H1 (cell line): Measurements from ENCODE around the gene FREM1. TPM values are rescaled to one million over a fixed set of nuclear protein-coding genes. Genes with fewer than 3 reads are reported as not detected.

ENCODE experiments used
- CTCF ChIA-PET: fragments of 300-600 bp; sonication (Branson Sonifier 250); formaldehyde crosslinking; loops from one replicate; lab custom pipeline; 2021; ENCODE audit not compliant: partially characterized antibody; lab: Charles Lee
- POLR2A ChIA-PET: fragments of 300-600 bp; sonication (Branson Sonifier 250); formaldehyde crosslinking; loops from one replicate; lab custom pipeline; 2021; ENCODE audit warnings: inconsistent platforms; ENCODE audit not compliant: partially characterized antibody; lab: Charles Lee
- DNase-seq, 2 experiments: peaks; one replicate each; pipeline versions ENCODE4 v3.0.0 to v3.0.0-alpha.2; 2010 to 2022; ENCODE audit warnings: low spot score in 2 of 2, low read depth in 1 of 2, mixed read lengths in 1 of 2
- FAIRE-seq: peaks from 2 replicates; lab custom pipeline; 2011; peaks lifted over from hg19 to GRCh38; lab: Jason Lieb, UNC
- H2AFZ ChIP-seq: 2 replicates; pipeline ENCODE4 v1.8.1; 2012; ENCODE audit warnings: low read length, inconsistent platforms
- H2AK5ac ChIP-seq: 2 replicates; pipeline ENCODE4 v1.6.1; 2013; ENCODE audit warnings: low read depth, low read length
- H2BK120ac ChIP-seq: replicated peaks from 2 replicates; pipeline ENCODE3; 2013; ENCODE audit warnings: low read depth, low read length, inconsistent platforms
- H2BK12ac ChIP-seq: 2 replicates; pipeline ENCODE4 v1.6.1; 2013; ENCODE audit warnings: low read depth, low read length
- H2BK15ac ChIP-seq: 2 replicates; pipeline ENCODE4 v1.6.1; 2013; ENCODE audit warnings: low read length
- H2BK20ac ChIP-seq: 2 replicates; pipeline ENCODE4 v1.6.1; 2013; ENCODE audit warnings: low read length
- H2BK5ac ChIP-seq: 2 replicates; pipeline ENCODE4 v1.6.1; 2013; ENCODE audit warnings: low read depth, low read length
- H3K14ac ChIP-seq: 2 replicates; pipeline ENCODE4 v1.6.1; 2013; ENCODE audit warnings: inconsistent platforms; ENCODE audit not compliant: insufficient read length
- H3K18ac ChIP-seq: 2 replicates; pipeline ENCODE4 v1.6.1; 2013; ENCODE audit warnings: low read length; ENCODE audit errors: extremely low read depth
- H3K23ac ChIP-seq: 2 replicates; pipeline ENCODE4 v1.6.1; 2013; ENCODE audit warnings: inconsistent platforms; ENCODE audit not compliant: insufficient read length
- H3K23me2 ChIP-seq: 2 replicates; pipeline ENCODE4 v1.6.1; 2013; ENCODE audit warnings: low read depth, low read length
- H3K27ac ChIP-seq: 2 replicates; pipeline ENCODE4 v1.6.1; 2011; ENCODE audit warnings: low read depth, low read length, inconsistent platforms
- H3K27me3 ChIP-seq, 4 experiments: replicated peaks in 1 of 4; 1 replicate in 1 of 4; 2 replicates in 3 of 4; pipeline versions ENCODE4 v1.6.1 to v1.8.1; 2011 to 2013; ENCODE audit warnings: low read length in 3 of 4, mild to moderate bottlenecking in 3 of 4, inconsistent platforms in 2 of 4, mixed read lengths in 2 of 4, moderate library complexity in 1 of 4; ENCODE audit not compliant: control insufficient read depth in 3 of 4, insufficient read depth in 3 of 4; ENCODE audit errors: extremely low read depth in 1 of 4
- H3K36me3 ChIP-seq, 4 experiments: 2 replicates each; pipeline versions ENCODE4 v1.6.1 to v1.8.1; 2011 to 2013; ENCODE audit warnings: mild to moderate bottlenecking in 4 of 4, low read length in 3 of 4, moderate library complexity in 2 of 4, control low read depth in 1 of 4, inconsistent platforms in 1 of 4; ENCODE audit not compliant: insufficient read depth in 4 of 4, control insufficient read depth in 2 of 4
- H3K4ac ChIP-seq: replicated peaks from 2 replicates; pipeline ENCODE3; 2013; ENCODE audit warnings: low read length, low read depth, mixed read lengths, inconsistent platforms; ENCODE audit not compliant: insufficient read length
- H3K4me1 ChIP-seq, 4 experiments: replicated peaks in 1 of 4; 1 replicate in 1 of 4; 2 replicates in 3 of 4; pipeline versions ENCODE4 v1.6.1 to v1.8.1; 2011 to 2013; ENCODE audit warnings: low read length in 3 of 4, inconsistent platforms in 2 of 4, mixed read lengths in 1 of 4; ENCODE audit not compliant: insufficient read depth in 4 of 4, control insufficient read depth in 3 of 4
- H3K4me2 ChIP-seq, 2 experiments: 2 replicates each; pipeline versions ENCODE4 v1.6.1 to v1.8.1; 2011 to 2013; ENCODE audit warnings: low read depth in 2 of 2, low read length in 2 of 2, control low read depth in 1 of 2, inconsistent platforms in 1 of 2, mild to moderate bottlenecking in 1 of 2; ENCODE audit not compliant: insufficient read depth in 1 of 2
- H3K4me3 ChIP-seq, 4 experiments: fragments of 200-600, 300-600 bp in 1 of 4; sonication (generic), shearing (Covaris generic), sonication (Bioruptor Twin) in 1 of 4; 2 replicates each; pipeline versions ENCODE4 v1.5.1 to v1.8.1; 2011 to 2016; ENCODE audit warnings: low read length in 4 of 4, low read depth in 3 of 4, control low read depth in 2 of 4, inconsistent platforms in 2 of 4, mild to moderate bottlenecking in 2 of 4, mixed read lengths in 1 of 4, moderate library complexity in 1 of 4; ENCODE audit not compliant: insufficient read depth in 2 of 4; ENCODE audit errors: extremely low read depth in 1 of 4
- H3K56ac ChIP-seq: replicated peaks from 2 replicates; pipeline ENCODE3; 2013; ENCODE audit warnings: low read depth, mild to moderate bottlenecking, mixed read lengths, low read length, inconsistent platforms; ENCODE audit not compliant: insufficient read length
- H3K79me1 ChIP-seq: 2 replicates; pipeline ENCODE4 v1.6.1; 2013; ENCODE audit warnings: low read depth, low read length, control low read depth
- H3K79me2 ChIP-seq, 2 experiments: 2 replicates each; pipeline versions ENCODE4 v1.6.1 to v1.8.1; 2012 to 2013; ENCODE audit warnings: low read length in 2 of 2, mild to moderate bottlenecking in 2 of 2, inconsistent platforms in 1 of 2; ENCODE audit not compliant: insufficient read depth in 2 of 2, control insufficient read depth in 1 of 2
- H3K9ac ChIP-seq, 4 experiments: replicated peaks in 1 of 4; 1 replicate in 1 of 4; 2 replicates in 3 of 4; pipeline versions ENCODE4 v1.6.1 to v1.8.1; 2011 to 2013; ENCODE audit warnings: low read depth in 3 of 4, low read length in 3 of 4, control low read depth in 2 of 4, mild to moderate bottlenecking in 2 of 4, moderate library complexity in 2 of 4, inconsistent platforms in 1 of 4; ENCODE audit errors: extremely low read depth in 1 of 4
- H3K9me3 ChIP-seq, 2 experiments: 2 replicates each; pipeline versions ENCODE4 v1.6.1 to v1.8.1; 2012 to 2013; ENCODE audit warnings: mild to moderate bottlenecking in 2 of 2, moderate library complexity in 2 of 2, control low read depth in 1 of 2, inconsistent platforms in 1 of 2, low read depth in 1 of 2, low read length in 1 of 2, mixed read lengths in 1 of 2; ENCODE audit not compliant: insufficient read depth in 2 of 2
- H4K20me1 ChIP-seq, 2 experiments: replicated peaks in 1 of 2; 2 replicates each; pipeline versions ENCODE3 to v1.8.1; 2011 to 2013; ENCODE audit warnings: inconsistent platforms in 2 of 2, low read length in 2 of 2, mild to moderate bottlenecking in 1 of 2; ENCODE audit not compliant: insufficient read depth in 2 of 2, control insufficient read depth in 1 of 2
- H4K5ac ChIP-seq: 2 replicates; pipeline ENCODE4 v1.6.1; 2013; ENCODE audit warnings: low read length, low read depth, mixed read lengths, inconsistent platforms; ENCODE audit not compliant: insufficient read length
- H4K8ac ChIP-seq: 2 replicates; pipeline ENCODE4 v1.8.0; 2013; ENCODE audit warnings: mild to moderate bottlenecking, moderate library complexity, low read length, inconsistent platforms; ENCODE audit not compliant: insufficient read depth; ENCODE audit errors: extremely low read depth
- H4K91ac ChIP-seq: replicated peaks from 2 replicates; pipeline ENCODE3; 2013; ENCODE audit warnings: low read length, mixed read lengths, inconsistent platforms; ENCODE audit not compliant: insufficient read length
- ATF2 ChIP-seq: IDR thresholded peaks from 2 replicates; pipeline ENCODE4 v1.6.1; 2012; ENCODE audit warnings: low read length, inconsistent platforms
- CEBPB ChIP-seq: IDR thresholded peaks from 2 replicates; pipeline ENCODE4 v1.6.1; 2012; ENCODE audit warnings: low read depth, low read length
- EGR1 ChIP-seq: IDR thresholded peaks from 2 replicates; pipeline ENCODE4 v1.6.1; 2011; ENCODE audit warnings: low read depth, low read length, borderline replicate concordance
- EP300 ChIP-seq, 2 experiments: IDR thresholded peaks; 1 replicate in 1 of 2; 2 replicates in 1 of 2; pipeline ENCODE4 v1.6.1; 2011 to 2012; ENCODE audit warnings: low read depth in 2 of 2, low read length in 2 of 2, mild to moderate bottlenecking in 2 of 2, borderline replicate concordance in 1 of 2, inconsistent platforms in 1 of 2, moderate library complexity in 1 of 2
- NRF1 ChIP-seq: IDR thresholded peaks from 2 replicates; pipeline ENCODE4 v1.6.1; 2011; ENCODE audit warnings: mild to moderate bottlenecking, low read depth, low read length, improper control_type of control experiment
- PHF8 ChIP-seq: fragments of 200-600 bp; sonication (generic); conservative IDR thresholded peaks from 2 replicates; pipeline ENCODE4 v1.7.1; 2012; ENCODE audit warnings: low read depth, mild to moderate bottlenecking, inconsistent platforms, low read length, moderate library complexity
- RNF2 ChIP-seq: fragments of 200-900, 300-1000 bp; sonication (generic); IDR thresholded peaks from 2 replicates; pipeline ENCODE4 v1.7.1; 2016; ENCODE audit warnings: borderline replicate concordance, low read depth, mild to moderate bottlenecking, antibody characterized with exemption, low read length; ENCODE audit not compliant: poor library complexity, severe bottlenecking; ENCODE audit errors: missing control alignments
- SRF ChIP-seq: IDR thresholded peaks from 2 replicates; pipeline ENCODE4 v1.6.1; 2011; ENCODE audit warnings: mild to moderate bottlenecking, low read depth, low read length, moderate library complexity
- TCF12 ChIP-seq: IDR thresholded peaks from 2 replicates; pipeline ENCODE4 v1.6.1; 2011; ENCODE audit warnings: low read depth, mild to moderate bottlenecking, low read length
- USF2 ChIP-seq: IDR thresholded peaks from 2 replicates; pipeline ENCODE4 v1.6.1; 2011; ENCODE audit warnings: low read length, improper control_type of control experiment
- YY1 ChIP-seq: IDR thresholded peaks from 2 replicates; pipeline ENCODE4 v1.6.1; 2011; ENCODE audit warnings: low read depth, mild to moderate bottlenecking, low read length
- WGBS, 2 experiments: shearing (Covaris generic) in 1 of 2; methylation state at CpG; one replicate each; pipeline versions ENCODE4 v1.1.6 to v1.1.7; 2013 to 2015; ENCODE audit warnings: low lambda C conversion rate in 2 of 2, mixed read lengths in 2 of 2, inconsistent platforms in 1 of 2, low coverage in 1 of 2, missing lambda C conversion rate in 1 of 2; ENCODE audit not compliant: insufficient replicate concordance in 2 of 2, insufficient coverage in 1 of 2, insufficient read length in 1 of 2; ENCODE audit errors: extremely low coverage in 1 of 2, missing lambda C conversion rate in 1 of 2; 5-methylcytosine and 5-hydroxymethylcytosine counted together
- polyA plus RNA-seq, 7 experiments: library from polyadenylated mRNA; depleted of rRNA in 3 of 7; stranded (reverse) in 5 of 7; unstranded in 2 of 7; fragments of >200 nt in 5 of 7; fragments of 200-250 nt in 2 of 7; gene quantifications; 1 replicate in 5 of 7; 2 replicates in 1 of 7; 4 replicates in 1 of 7; pipeline versions ENCODE4 v1.2.1 to v1.2.3, GENCODE V29; 2011 to 2013; ENCODE audit warnings: missing spikeins in 2 of 7, mixed read lengths in 2 of 7
- total RNA-seq: library from RNA; stranded (reverse); fragmentation: NEBNext Ultra II Directional; extraction: Animal tissue kit (Norgen Biotek cat#: 25700); gene quantifications from 2 replicates; pipeline ENCODE4 v1.2.1, GENCODE V29; 2021

FREM1 gene
- total and polyA plus RNA-seq, 2 of the 8 experiments (the other 6 are each of a cell fraction or from before 2014, with no cell fraction given), result 2.6 to 3.1 TPM

GRCh38 chr9:14746626-14747025, 163.6 kb downstream of the FREM1 start:
- Histone ChIP-seq H2BK20ac (no peak overlapping the region), H3K4me1 (peaks cover 2 to 7% (median 3%) of the 10 kb centered on the region in 4 experiments; a peak in 3 of 7 replicates), H2BK5ac (no peak overlapping the region), H3K23me2 (no peaks in the 10 kb centered on the region), H2BK15ac (no peak overlapping the region), H4K91ac (no peak overlapping the region), H3K36me3 (no peaks in the 10 kb centered on the region), H2AFZ (no peak overlapping the region), H3K18ac (no peak overlapping the region), H2BK12ac (no peak overlapping the region), H3K4me3 (no peak overlapping the region), H3K27me3 (no peaks in the 10 kb centered on the region), H2AK5ac (no peak overlapping the region), H4K20me1 (no peaks in the 10 kb centered on the region), H3K27ac (no peak overlapping the region), H3K56ac (no peak overlapping the region), H3K9ac (no peak overlapping the region), H4K8ac (no peak overlapping the region), H3K4ac (no peak overlapping the region), H3K79me2 (no peaks in the 10 kb centered on the region), H3K4me2 (no peak overlapping the region), H4K5ac (no peak overlapping the region), H3K9me3 (no peaks in the 10 kb centered on the region), H3K14ac (no peak overlapping the region), H3K79me1 (no peaks in the 10 kb centered on the region), H3K23ac (no peak overlapping the region), H2BK120ac (no peak overlapping the region)
- no peak for FAIRE-seq
- CTCF ChIA-PET, result interaction anchor here (1.2 kb wide), 1 partner anchor 281 kb away, joined by 3 read pairs; no protein-coding TSS in a partner anchor
- WGBS, 2 experiments, result 89% methylated on average over 3 of the region's 3 CpGs; no CpG with 5 or more reads in 1 of the 2 experiments
- DNase-seq, result no peak
- POLR2A ChIA-PET, result interaction anchor here (0.6 kb wide), 1 partner anchor 16 kb away, joined by 3 read pairs; no protein-coding TSS in a partner anchor
- TF ChIP-seq PHF8 (no peak), RNF2 (no peak), CEBPB (no peak), EP300 (IDR thresholded peaks at IDR 0.05; ENCODE audit: borderline replicate concordance in 1 of 2, low read depth in 2 of 2, low read length in 2 of 2) (no peak), USF2 (no peak), TCF12 (no peak), EGR1 (no peak), YY1 (no peak), NRF1 (no peak), ATF2 (no peak), SRF (no peak)
